ENCODE results near the gene NAT16. TPM values are rescaled to one million over a fixed set of nuclear protein-coding genes. Genes with fewer than 3 reads are reported as not detected.

The NAT16 gene
- total and polyA plus RNA-seq, 2 of the 13 experiments (the other 11 are each of a cell fraction or from before 2014, with no cell fraction given) = 0.04 TPM; not detected in 1

DNA sequence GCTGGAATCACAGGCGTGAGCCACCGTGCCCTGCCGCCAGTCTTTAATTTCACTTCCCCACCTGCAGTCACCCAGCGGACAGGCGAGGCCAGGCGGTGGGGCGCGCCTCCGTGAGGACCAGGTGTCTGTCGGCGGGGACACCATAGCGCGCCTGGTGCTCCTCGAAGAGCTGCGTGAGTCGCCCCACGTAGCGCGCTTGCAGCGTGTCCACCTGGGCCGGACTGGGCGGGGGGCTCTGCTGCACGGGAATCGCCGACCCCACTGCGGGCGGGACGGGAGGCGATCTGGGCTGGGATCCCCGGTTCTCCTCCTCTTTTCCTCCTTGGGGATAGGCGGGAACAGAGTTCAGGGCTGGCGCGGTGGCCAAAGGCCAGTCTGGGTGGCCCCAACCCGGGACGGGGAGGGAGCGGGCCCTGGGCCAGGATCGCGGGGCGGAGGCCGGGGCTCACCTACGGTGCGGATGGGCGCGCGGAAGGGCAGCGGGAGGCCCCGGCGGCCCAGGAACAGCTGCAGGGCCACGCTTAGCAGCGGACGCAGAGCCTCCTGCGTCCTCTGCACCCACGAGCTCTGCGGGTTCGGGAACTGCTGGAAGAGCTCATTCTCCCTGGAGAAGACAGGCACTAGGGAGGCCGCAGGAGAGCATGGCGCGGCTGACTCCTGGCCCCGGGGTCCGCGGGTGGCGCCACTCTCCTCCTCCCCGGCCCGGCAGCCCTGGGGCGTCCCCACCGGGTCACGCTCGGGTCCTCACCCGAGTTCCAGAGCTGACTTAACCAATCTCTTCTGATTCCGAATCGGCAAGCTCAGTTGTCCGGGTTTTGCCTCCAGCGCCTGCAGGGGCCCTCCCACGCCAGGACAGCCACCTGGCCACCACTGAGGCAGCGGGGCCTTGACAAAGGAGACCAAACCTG, 21.9 kb upstream of the NAT16 start (continued):
- TF ChIP-seq CREB1 (IDR thresholded peaks at IDR 0.05) (no peak), CREB1 (CRISPR knock-in tag; IDR thresholded peaks at IDR 0.05) (no peak), ZBTB38 (CRISPR knock-in tag; IDR thresholded peaks at IDR 0.05) (no peak), ZNF816 (CRISPR knock-in tag; IDR thresholded peaks at IDR 0.05; ENCODE audit: borderline replicate concordance) (no peak), LCORL (IDR thresholded peaks at IDR 0.05) (no peak), LCORL (CRISPR knock-in tag; IDR thresholded peaks at IDR 0.05) (peak; percentile 71; the same call in 1 of the 2 replicates), ZNF20 (CRISPR knock-in tag; IDR thresholded peaks at IDR 0.05) (0 out of 2 replicates have a peak, but pooled peaks have one; percentile 66), KLF11 (CRISPR knock-in tag; IDR thresholded peaks at IDR 0.05) (no peak), GABPB1 (CRISPR knock-in tag; IDR thresholded peaks at IDR 0.05) (peak; percentile 76), ZNF609 (CRISPR knock-in tag; IDR thresholded peaks at IDR 0.05; ENCODE audit: borderline replicate concordance) (no peak), ZNF138 (CRISPR knock-in tag; IDR thresholded peaks at IDR 0.05; ENCODE audit: low read depth) (no peak), HMGXB4 (CRISPR knock-in tag; IDR thresholded peaks at IDR 0.05; ENCODE audit: borderline replicate concordance in 1 of 2, low read depth in 1 of 2) (peak; percentile 63 to 87; a peak in 2 of 4 replicates), GTF3A (CRISPR knock-in tag; conservative IDR thresholded peaks at IDR 0.05) (no peak), NFIC (IDR thresholded peaks at IDR 0.05; ENCODE audit: low read length) (no peak)
- TF ChIP-seq, protein P1, sequence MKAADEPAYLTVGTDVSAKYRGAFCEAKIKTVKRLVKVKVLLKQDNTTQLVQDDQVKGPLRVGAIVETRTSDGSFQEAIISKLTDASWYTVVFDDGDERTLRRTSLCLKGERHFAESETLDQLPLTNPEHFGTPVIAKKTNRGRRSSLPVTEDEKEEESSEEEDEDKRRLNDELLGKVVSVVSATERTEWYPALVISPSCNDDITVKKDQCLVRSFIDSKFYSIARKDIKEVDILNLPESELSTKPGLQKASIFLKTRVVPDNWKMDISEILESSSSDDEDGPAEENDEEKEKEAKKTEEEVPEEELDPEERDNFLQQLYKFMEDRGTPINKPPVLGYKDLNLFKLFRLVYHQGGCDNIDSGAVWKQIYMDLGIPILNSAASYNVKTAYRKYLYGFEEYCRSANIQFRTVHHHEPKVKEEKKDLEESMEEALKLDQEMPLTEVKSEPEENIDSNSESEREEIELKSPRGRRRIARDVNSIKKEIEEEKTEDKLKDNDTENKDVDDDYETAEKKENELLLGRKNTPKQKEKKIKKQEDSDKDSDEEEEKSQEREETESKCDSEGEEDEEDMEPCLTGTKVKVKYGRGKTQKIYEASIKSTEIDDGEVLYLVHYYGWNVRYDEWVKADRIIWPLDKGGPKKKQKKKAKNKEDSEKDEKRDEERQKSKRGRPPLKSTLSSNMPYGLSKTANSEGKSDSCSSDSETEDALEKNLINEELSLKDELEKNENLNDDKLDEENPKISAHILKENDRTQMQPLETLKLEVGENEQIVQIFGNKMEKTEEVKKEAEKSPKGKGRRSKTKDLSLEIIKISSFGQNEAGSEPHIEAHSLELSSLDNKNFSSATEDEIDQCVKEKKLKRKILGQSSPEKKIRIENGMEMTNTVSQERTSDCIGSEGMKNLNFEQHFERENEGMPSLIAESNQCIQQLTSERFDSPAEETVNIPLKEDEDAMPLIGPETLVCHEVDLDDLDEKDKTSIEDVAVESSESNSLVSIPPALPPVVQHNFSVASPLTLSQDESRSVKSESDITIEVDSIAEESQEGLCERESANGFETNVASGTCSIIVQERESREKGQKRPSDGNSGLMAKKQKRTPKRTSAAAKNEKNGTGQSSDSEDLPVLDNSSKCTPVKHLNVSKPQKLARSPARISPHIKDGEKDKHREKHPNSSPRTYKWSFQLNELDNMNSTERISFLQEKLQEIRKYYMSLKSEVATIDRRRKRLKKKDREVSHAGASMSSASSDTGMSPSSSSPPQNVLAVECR (CRISPR knock-in tag; IDR thresholded peaks at IDR 0.05; ENCODE audit: borderline replicate concordance) = peak; percentile 79; the same call in 1 of the 2 replicates
- TF ChIP-seq, protein P2, sequence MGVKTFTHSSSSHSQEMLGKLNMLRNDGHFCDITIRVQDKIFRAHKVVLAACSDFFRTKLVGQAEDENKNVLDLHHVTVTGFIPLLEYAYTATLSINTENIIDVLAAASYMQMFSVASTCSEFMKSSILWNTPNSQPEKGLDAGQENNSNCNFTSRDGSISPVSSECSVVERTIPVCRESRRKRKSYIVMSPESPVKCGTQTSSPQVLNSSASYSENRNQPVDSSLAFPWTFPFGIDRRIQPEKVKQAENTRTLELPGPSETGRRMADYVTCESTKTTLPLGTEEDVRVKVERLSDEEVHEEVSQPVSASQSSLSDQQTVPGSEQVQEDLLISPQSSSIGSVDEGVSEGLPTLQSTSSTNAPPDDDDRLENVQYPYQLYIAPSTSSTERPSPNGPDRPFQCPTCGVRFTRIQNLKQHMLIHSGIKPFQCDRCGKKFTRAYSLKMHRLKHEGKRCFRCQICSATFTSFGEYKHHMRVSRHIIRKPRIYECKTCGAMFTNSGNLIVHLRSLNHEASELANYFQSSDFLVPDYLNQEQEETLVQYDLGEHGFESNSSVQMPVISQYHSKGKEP (CRISPR knock-in tag; IDR thresholded peaks at IDR 0.05) = no peak
